ENCODE results near the gene KCTD5.

Gene KCTD5

GRCh38 chr16:2704983-2705275 is 22.6 kb downstream of the KCTD5 start:
- no peak for DNase-seq (ENCODE audit: low read depth)
- no peak for TF ChIP-seq CTCF (IDR thresholded peaks at IDR 0.05; ENCODE audit: low read depth, low read length, missing control alignments)
- no peak overlapping the region for H3K4me3 ChIP-seq (ENCODE audit: low read depth, low read length)

GRCh38 chr16:2705351-2705750 is 23.0 kb downstream of the KCTD5 start:
- DNase-seq (ENCODE audit: low read depth): no peak
- no peak overlapping the region for H3K4me3 ChIP-seq (ENCODE audit: low read depth, low read length)
- no peak for TF ChIP-seq CTCF (IDR thresholded peaks at IDR 0.05; ENCODE audit: low read depth, low read length, missing control alignments)

GRCh38 chr16:2706085-2706484 is 23.8 kb downstream of the KCTD5 start:
- TF ChIP-seq CTCF (IDR thresholded peaks at IDR 0.05; ENCODE audit: low read depth, low read length, missing control alignments): no peak
- no peak for DNase-seq (ENCODE audit: low read depth)
- H3K4me3 ChIP-seq (ENCODE audit: low read depth, low read length): no peak overlapping the region

- H3K4me3 ChIP-seq (ENCODE audit: low read depth, low read length): no peak overlapping the region
- TF ChIP-seq CTCF (IDR thresholded peaks at IDR 0.05; ENCODE audit: low read depth, low read length, missing control alignments): no peak
- no peak for DNase-seq (ENCODE audit: low read depth)
Observed at GRCh38 chr16:2706611-2707311, 24.4 kb downstream of the KCTD5 start.

GRCh38 chr16:2707368-2708289 is 25.3 kb downstream of the KCTD5 start:
- no peak for DNase-seq (ENCODE audit: low read depth)
- TF ChIP-seq CTCF (IDR thresholded peaks at IDR 0.05; ENCODE audit: low read depth, low read length, missing control alignments): no peak
- H3K4me3 ChIP-seq (ENCODE audit: low read depth, low read length): no peak overlapping the region

GRCh38 chr16:2708290-2708639 is 25.9 kb downstream of the KCTD5 start:
- no peak for DNase-seq (ENCODE audit: low read depth)
- TF ChIP-seq CTCF (IDR thresholded peaks at IDR 0.05; ENCODE audit: low read depth, low read length, missing control alignments): no peak
- no peak overlapping the region for H3K4me3 ChIP-seq (ENCODE audit: low read depth, low read length)
